SKM-1 treated with dmso at 0.1 percent for 144 hours (cell line): Measurements from ENCODE around the gene AUTS2.

ENCODE experiments used
- DNase-seq: peaks from one replicate; lab custom pipeline; 2025; ENCODE audit not compliant: unreplicated experiment; lab: John Stamatoyannopoulos, UW

AUTS2 gene

GRCh38 chr7:70504254-70504653 lies 906.0 kb downstream of the AUTS2 start:
- no peak for DNase-seq

- no peak for DNase-seq
Measured at GRCh38 chr7:70505468-70505867, 907.2 kb downstream of the AUTS2 start.

- no peak for DNase-seq
Measured at GRCh38 chr7:70505886-70506285, 907.6 kb downstream of the AUTS2 start.

- DNase-seq, result no peak
Measured at GRCh38 chr7:70506434-70506833, 908.2 kb downstream of the AUTS2 start.

GRCh38 chr7:70512144-70512543 lies 913.9 kb downstream of the AUTS2 start:
- DNase-seq, result no peak

- no peak for DNase-seq
Measured at GRCh38 chr7:70512761-70513160, 914.5 kb downstream of the AUTS2 start.

- no peak for DNase-seq
Measured at GRCh38 chr7:70520611-70521010, 922.3 kb downstream of the AUTS2 start.

GRCh38 chr7:70523249-70523988 lies 925.1 kb downstream of the AUTS2 start:
- no peak for DNase-seq

- DNase-seq, result no peak
Measured at GRCh38 chr7:70523989-70524351, 925.7 kb downstream of the AUTS2 start.

- no peak for DNase-seq
Measured at GRCh38 chr7:70525991-70526390, 927.7 kb downstream of the AUTS2 start.

GRCh38 chr7:70527520-70528115 lies 929.3 kb downstream of the AUTS2 start:
- DNase-seq, result no peak

GRCh38 chr7:70529436-70529835 lies 931.2 kb downstream of the AUTS2 start:
- no peak for DNase-seq

- no peak for DNase-seq
Measured at GRCh38 chr7:70529914-70530585, 931.8 kb downstream of the AUTS2 start.

- no peak for DNase-seq
Measured at GRCh38 chr7:70533614-70534013, 935.3 kb downstream of the AUTS2 start.

GRCh38 chr7:70539205-70539604 lies 940.9 kb downstream of the AUTS2 start:
- DNase-seq, result no peak

- DNase-seq, result no peak
Measured at GRCh38 chr7:70539617-70540016, 941.3 kb downstream of the AUTS2 start.

GRCh38 chr7:70540641-70541040 lies 942.4 kb downstream of the AUTS2 start:
- DNase-seq, result no peak

- no peak for DNase-seq
Measured at GRCh38 chr7:70542750-70543376, 944.6 kb downstream of the AUTS2 start.

GRCh38 chr7:70544016-70544415 lies 945.7 kb downstream of the AUTS2 start:
- no peak for DNase-seq

GRCh38 chr7:70545214-70545613 lies 946.9 kb downstream of the AUTS2 start:
- DNase-seq, result no peak

- DNase-seq, result no peak
Measured at GRCh38 chr7:70552141-70552540, 953.9 kb downstream of the AUTS2 start.

GRCh38 chr7:70553364-70553763 lies 955.1 kb downstream of the AUTS2 start:
- DNase-seq, result no peak
